ENCODE measurements around the gene PYDC2. TPM values are rescaled to one million over a fixed set of nuclear protein-coding genes. Genes with fewer than 3 reads are reported as not detected.

Gene PYDC2
- total and polyA plus RNA-seq, 2 of the 8 experiments (the other 6 are each of a cell fraction or from before 2014, with no cell fraction given): not detected

DNA sequence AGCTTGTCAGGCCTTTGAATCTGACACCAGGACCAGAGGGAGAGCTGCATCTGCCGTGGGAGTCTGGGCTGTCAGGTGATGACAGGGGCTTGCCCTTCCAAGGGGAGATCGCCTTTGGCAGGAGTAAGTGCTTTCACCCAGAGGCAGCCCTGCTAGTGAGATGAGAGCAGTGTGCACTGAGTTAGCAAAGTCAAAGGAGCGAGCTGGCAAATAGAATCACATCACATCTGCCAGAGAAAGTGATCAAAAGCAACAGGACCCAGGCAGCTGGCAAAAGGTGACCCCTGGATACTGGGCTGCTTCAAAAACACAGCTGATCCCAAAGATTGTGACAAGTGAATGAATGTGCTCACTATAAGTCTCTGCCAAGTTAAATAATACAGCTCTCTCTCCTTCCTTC is 36.1 kb upstream of the PYDC2 start:
- Histone ChIP-seq H2BK120ac (replicated peaks; ENCODE audit: low read depth, low read length) (no peak overlapping the region), H2AFZ (ENCODE audit: low read length) (no peak overlapping the region; the same call in 1 of the 2 replicates), H3K9me3 (ENCODE audit: insufficient read depth in 2 of 2, low read depth in 1 of 2, low read length in 1 of 2) (no peaks in the 10 kb centered on the region), H3K23me2 (ENCODE audit: low read depth, low read length) (no peaks in the 10 kb centered on the region), H3K4me1 (replicated peaks in 1 of 4; ENCODE audit: control insufficient read depth in 3 of 4, insufficient read depth in 4 of 4, low read length in 3 of 4) (no peaks in the 10 kb centered on the region), H3K36me3 (ENCODE audit: control insufficient read depth in 2 of 4, insufficient read depth in 4 of 4, low read length in 3 of 4) (no peaks in the 10 kb centered on the region), H4K5ac (ENCODE audit: insufficient read length, low read depth, low read length) (no peak overlapping the region), H3K27ac (ENCODE audit: low read depth, low read length) (no peak overlapping the region), H3K18ac (ENCODE audit: extremely low read depth, low read length) (no peak overlapping the region), H3K56ac (replicated peaks; ENCODE audit: insufficient read length, low read depth, low read length) (no peak overlapping the region), H3K9ac (replicated peaks in 1 of 4; ENCODE audit: extremely low read depth in 1 of 4, low read depth in 3 of 4, low read length in 3 of 4) (no peak overlapping the region), H2BK12ac (ENCODE audit: low read depth, low read length) (no peak overlapping the region), H2BK5ac (ENCODE audit: low read depth, low read length) (no peak overlapping the region), H3K4ac (replicated peaks; ENCODE audit: insufficient read length, low read depth, low read length) (no peak overlapping the region), H2AK5ac (ENCODE audit: low read depth, low read length) (no peak overlapping the region), H2BK15ac (ENCODE audit: low read length) (no peak overlapping the region), H3K4me3 (ENCODE audit: extremely low read depth in 1 of 4, insufficient read depth in 2 of 4, low read depth in 3 of 4, low read length in 4 of 4) (no peak overlapping the region), H3K79me1 (ENCODE audit: low read depth, low read length) (no peaks in the 10 kb centered on the region), H3K4me2 (ENCODE audit: insufficient read depth in 1 of 2, low read depth in 2 of 2, low read length in 2 of 2) (no peak overlapping the region), H3K23ac (ENCODE audit: insufficient read length) (no peak overlapping the region), H3K79me2 (ENCODE audit: control insufficient read depth in 1 of 2, insufficient read depth in 2 of 2, low read length in 2 of 2) (no peaks in the 10 kb centered on the region), H4K91ac (replicated peaks; ENCODE audit: insufficient read length, low read length) (no peak overlapping the region), H4K20me1 (replicated peaks in 1 of 2; ENCODE audit: control insufficient read depth in 1 of 2, insufficient read depth in 2 of 2, low read length in 2 of 2) (no peaks in the 10 kb centered on the region), H4K8ac (ENCODE audit: extremely low read depth, insufficient read depth, low read length) (no peak overlapping the region), H3K27me3 (replicated peaks in 1 of 4; ENCODE audit: control insufficient read depth in 3 of 4, extremely low read depth in 1 of 4, insufficient read depth in 3 of 4, low read length in 3 of 4) (no peaks in the 10 kb centered on the region), H3K14ac (ENCODE audit: insufficient read length) (no peak overlapping the region), H2BK20ac (ENCODE audit: low read length) (no peak overlapping the region)
- ChIA-PET POLR2A (ENCODE audit: partially characterized antibody) (no interaction called here), CTCF (ENCODE audit: partially characterized antibody) (interaction anchor here (0.6 to 1.6 kb wide), 6 partner anchors 8 to 1020 kb away, joined by 3 to 5 read pairs (median 4); no protein-coding TSS in a partner anchor)
- DNase-seq (ENCODE audit: low read depth in 1 of 2, low spot score in 2 of 2) (no peak), FAIRE-seq (no peak)
- 87% methylated on average over 3 of the region's 3 CpGs; no CpG with 5 or more reads in 1 of the 2 experiments for WGBS, 2 experiments (ENCODE audit: extremely low coverage in 1 of 2, insufficient coverage in 1 of 2, insufficient read length in 1 of 2, insufficient replicate concordance in 2 of 2, low coverage in 1 of 2, low lambda C conversion rate in 2 of 2, missing lambda C conversion rate in 1 of 2)
- no peak for TF ChIP-seq RAD21 (IDR thresholded peaks at IDR 0.05 in 1 of 2, conservative IDR thresholded peaks at IDR 0.05 in 1 of 2; ENCODE audit: low read depth in 2 of 2, low read length in 2 of 2)
- TF ChIP-seq SP4 (IDR thresholded peaks at IDR 0.05; ENCODE audit: low read length): no peak
- TF ChIP-seq CREB1 (IDR thresholded peaks at IDR 0.05): no peak
- TF ChIP-seq NRF1 (IDR thresholded peaks at IDR 0.05; ENCODE audit: low read depth, low read length): no peak
- TF ChIP-seq CTBP2 (IDR thresholded peaks at IDR 0.05; ENCODE audit: borderline replicate concordance, insufficient read depth, insufficient read length, low read length): no peak
- no peak for TF ChIP-seq ASH2L (IDR thresholded peaks at IDR 0.05; ENCODE audit: low read length)
- TF ChIP-seq RBBP5 (IDR thresholded peaks at IDR 0.05; ENCODE audit: borderline replicate concordance, low read depth, low read length): no peak
- no peak for TF ChIP-seq JUN (IDR thresholded peaks at IDR 0.05; ENCODE audit: low read depth, low read length)
- no peak for TF ChIP-seq CEBPB (IDR thresholded peaks at IDR 0.05; ENCODE audit: low read depth, low read length)
- TF ChIP-seq HDAC2 (IDR thresholded peaks at IDR 0.05; ENCODE audit: borderline replicate concordance in 1 of 2, low read depth in 2 of 2, low read length in 2 of 2): no peak
- TF ChIP-seq EGR1 (IDR thresholded peaks at IDR 0.05; ENCODE audit: borderline replicate concordance, low read depth, low read length): no peak
- no peak for TF ChIP-seq RNF2 (IDR thresholded peaks at IDR 0.05; ENCODE audit: borderline replicate concordance, low read depth, low read length, missing control alignments, poor library complexity, severe bottlenecking)
- TF ChIP-seq ZNF274 (IDR thresholded peaks at IDR 0.05; ENCODE audit: borderline replicate concordance, extremely low read depth, low read length): no peak

All from H1 (cell line).